ENCODE measurements around the gene ETFA. TPM values are rescaled to one million over a fixed set of nuclear protein-coding genes. Genes with fewer than 3 reads are reported as not detected.
A peak's percentile ranks its signal among the peaks of the same experiment; 100 is the strongest.

The ETFA gene
- total RNA-seq, 1 donor from 2014 or later: 144 TPM

GRCh38 chr15:76327191-76328105 lies 16.2 kb upstream of the ETFA start:
- no peak for DNase-seq
- Mint-ChIP-seq H3K9me3 (ENCODE audit: unreplicated experiment) (no peaks in the 10 kb centered on the region), H3K36me3 (ENCODE audit: unreplicated experiment) (peaks cover 6% of the 10 kb centered on the region), H3K4me3 (ENCODE audit: unreplicated experiment) (no peak overlapping the region), H3K4me1 (ENCODE audit: low read depth, unreplicated experiment) (peaks cover 4% of the 10 kb centered on the region), H3K27me3 (ENCODE audit: unreplicated experiment) (no peaks in the 10 kb centered on the region), H3K27ac (ENCODE audit: unreplicated experiment) (peak overlapping the region; percentile 55)
- TF ChIP-seq CTCF (IDR thresholded peaks at IDR 0.05; ENCODE audit: partially characterized antibody, unreplicated experiment): no peak

- Mint-ChIP-seq H3K36me3 (ENCODE audit: unreplicated experiment) (peaks cover 6% of the 10 kb centered on the region), H3K4me3 (ENCODE audit: unreplicated experiment) (no peak overlapping the region), H3K27me3 (ENCODE audit: unreplicated experiment) (no peaks in the 10 kb centered on the region), H3K9me3 (ENCODE audit: unreplicated experiment) (no peaks in the 10 kb centered on the region), H3K27ac (ENCODE audit: unreplicated experiment) (no peak overlapping the region), H3K4me1 (ENCODE audit: low read depth, unreplicated experiment) (peaks cover 4% of the 10 kb centered on the region)
- no peak for TF ChIP-seq CTCF (IDR thresholded peaks at IDR 0.05; ENCODE audit: partially characterized antibody, unreplicated experiment)
- no peak for DNase-seq
These were observed 14.4 kb upstream of the ETFA start for GRCh38 chr15:76325704-76326103.

- Mint-ChIP-seq H3K4me1 (ENCODE audit: low read depth, unreplicated experiment) (peaks cover 4% of the 10 kb centered on the region), H3K36me3 (ENCODE audit: unreplicated experiment) (peaks cover 6% of the 10 kb centered on the region), H3K4me3 (ENCODE audit: unreplicated experiment) (no peak overlapping the region), H3K27me3 (ENCODE audit: unreplicated experiment) (no peaks in the 10 kb centered on the region), H3K9me3 (ENCODE audit: unreplicated experiment) (peaks cover 1% of the 10 kb centered on the region), H3K27ac (ENCODE audit: unreplicated experiment) (no peak overlapping the region)
- TF ChIP-seq CTCF (IDR thresholded peaks at IDR 0.05; ENCODE audit: partially characterized antibody, unreplicated experiment): no peak
- DNase-seq: no peak
These were observed 12.8 kb upstream of the ETFA start for GRCh38 chr15:76324066-76324465.

- DNase-seq: no peak
- Mint-ChIP-seq H3K27ac (ENCODE audit: unreplicated experiment) (peak overlapping the region; percentile 22), H3K27me3 (ENCODE audit: unreplicated experiment) (no peaks in the 10 kb centered on the region), H3K4me1 (ENCODE audit: low read depth, unreplicated experiment) (peaks cover 9% of the 10 kb centered on the region), H3K9me3 (ENCODE audit: unreplicated experiment) (peaks cover 1% of the 10 kb centered on the region), H3K36me3 (ENCODE audit: unreplicated experiment) (no peaks in the 10 kb centered on the region), H3K4me3 (ENCODE audit: unreplicated experiment) (no peak overlapping the region)
- no peak for TF ChIP-seq CTCF (IDR thresholded peaks at IDR 0.05; ENCODE audit: partially characterized antibody, unreplicated experiment)
These were observed 10.3 kb upstream of the ETFA start for GRCh38 chr15:76321602-76322001.

- no peaks in the 10 kb centered on the region for H3K36me3 Mint-ChIP-seq (ENCODE audit: unreplicated experiment)
- peaks cover 12% of the 10 kb centered on the region for H3K4me1 Mint-ChIP-seq (ENCODE audit: low read depth, unreplicated experiment)
- no peaks in the 10 kb centered on the region for H3K27me3 Mint-ChIP-seq (ENCODE audit: unreplicated experiment)
- H3K9me3 Mint-ChIP-seq (ENCODE audit: unreplicated experiment): peaks cover 1% of the 10 kb centered on the region
- H3K27ac Mint-ChIP-seq (ENCODE audit: unreplicated experiment): no peak overlapping the region
- DNase-seq: no peak
- TF ChIP-seq CTCF (IDR thresholded peaks at IDR 0.05; ENCODE audit: partially characterized antibody, unreplicated experiment): no peak
- H3K4me3 Mint-ChIP-seq (ENCODE audit: unreplicated experiment): no peak overlapping the region
These were observed 9.9 kb upstream of the ETFA start for GRCh38 chr15:76321171-76321570.
